CD4-positive, CD25-positive, alpha-beta regulatory T cell (primary cell): ENCODE results near the gene OR10S1. TPM values are rescaled to one million over a fixed set of nuclear protein-coding genes. Genes with fewer than 3 reads are reported as not detected.

ENCODE experiments used
- ATAC-seq, 2 donors: fragments of 150-1000 bp; cut with Tn5 transposase; one replicate each; pipeline ENCODE4 v1.10.0; 2021; ENCODE audit warnings: low read depth in 2 of 2, moderate number of reproducible peaks in 2 of 2, moderate library complexity in 1 of 2
- DNase-seq, 3 donors: peaks; one replicate each; pipeline versions ENCODE4 v3.0.0 to v3.0.0-alpha.2; 2012 to 2022; ENCODE audit warnings: mixed read lengths in 1 of 3
- H3K27ac ChIP-seq: one replicate; pipeline ENCODE4 v1.7.0; 2013; ENCODE audit warnings: mild to moderate bottlenecking, low read length; ENCODE audit not compliant: insufficient read depth, poor library complexity, severe bottlenecking
- H3K27me3 ChIP-seq: one replicate; pipeline ENCODE4 v1.7.0; 2013; ENCODE audit warnings: low read length; ENCODE audit not compliant: control insufficient read depth, insufficient read depth
- H3K36me3 ChIP-seq: one replicate; pipeline ENCODE4 v1.7.0; 2013; ENCODE audit warnings: mild to moderate bottlenecking, low read length, moderate library complexity; ENCODE audit not compliant: control insufficient read depth, insufficient read depth
- H3K4me1 ChIP-seq: 2 replicates; pipeline ENCODE4 v1.7.0; 2013; ENCODE audit warnings: mild to moderate bottlenecking, low read length; ENCODE audit not compliant: insufficient read depth, control insufficient read depth, poor library complexity, severe bottlenecking
- H3K4me3 ChIP-seq: one replicate; pipeline ENCODE4 v1.7.0; 2013; ENCODE audit warnings: low read depth, mild to moderate bottlenecking, low read length, moderate library complexity
- H3K9me3 ChIP-seq, 2 experiments: 1 replicate in 1 of 2; 2 replicates in 1 of 2; pipeline ENCODE4 v1.7.0; 2013; ENCODE audit warnings: low read length in 2 of 2, mild to moderate bottlenecking in 1 of 2, moderate library complexity in 1 of 2; ENCODE audit not compliant: control insufficient read depth in 2 of 2
- H3K27ac Mint-ChIP-seq, 3 donors: one replicate each; pipeline ENCODE4 v1.8.0; 2020 to 2022; ENCODE audit warnings: mild to moderate bottlenecking in 3 of 3, mixed read lengths in 3 of 3, moderate library complexity in 2 of 3
- H3K27me3 Mint-ChIP-seq: one replicate; pipeline ENCODE4 v1.8.0; 2022; ENCODE audit warnings: mild to moderate bottlenecking, mixed read lengths
- H3K36me3 Mint-ChIP-seq: one replicate; pipeline ENCODE4 v1.8.0; 2020; ENCODE audit warnings: mixed read lengths
- H3K4me1 Mint-ChIP-seq, 4 donors: one replicate each; pipeline ENCODE4 v1.8.0; 2020 to 2022; ENCODE audit warnings: mixed read lengths in 4 of 4, mild to moderate bottlenecking in 1 of 4
- H3K4me3 Mint-ChIP-seq, 4 donors: one replicate each; pipeline ENCODE4 v1.8.0; 2020 to 2022; ENCODE audit warnings: mild to moderate bottlenecking in 4 of 4, mixed read lengths in 4 of 4, moderate library complexity in 3 of 4
- H3K9me3 Mint-ChIP-seq, 7 donors: one replicate each; pipeline ENCODE4 v1.8.0; 2020 to 2022; ENCODE audit warnings: mixed read lengths in 7 of 7, mild to moderate bottlenecking in 3 of 7, moderate library complexity in 2 of 7
- polyA plus RNA-seq, 4 donors: library from polyadenylated mRNA; unstranded; fragments of 300-500 nt; fragmentation: Illumina TruSeq; gene quantifications; one replicate each; pipeline ENCODE4 v1.2.3, GENCODE V29; 2021
- total RNA-seq: library from RNA; stranded (reverse); gene quantifications from one replicate; pipeline ENCODE4 v1.2.3, GENCODE V29; 2022

Gene OR10S1
- total and polyA plus RNA-seq, 5 donors from 2014 or later, result not detected

DNA sequence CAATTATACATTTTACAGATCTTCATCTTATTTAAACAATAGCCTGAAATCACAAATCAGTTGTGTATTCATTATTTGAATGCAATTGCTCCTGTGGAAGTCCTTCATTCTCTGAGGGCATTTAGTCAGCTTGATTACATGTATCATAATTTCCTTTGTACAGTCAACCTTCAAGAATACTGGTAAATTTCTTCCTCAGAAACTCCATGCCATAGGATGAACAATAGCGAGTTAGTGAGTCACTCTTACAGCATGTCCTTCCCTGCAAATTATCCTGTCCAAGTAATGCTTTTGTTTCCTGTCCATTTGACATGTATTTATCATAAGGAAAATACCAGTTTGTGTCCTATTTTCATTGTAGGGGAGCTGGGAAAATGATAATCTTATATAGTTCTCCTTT, 3.8 kb downstream of the OR10S1 start:
- H3K4me1 ChIP-seq, result no peaks in the 10 kb centered on the region
- H3K27me3 ChIP-seq, result no peaks in the 10 kb centered on the region
- Mint-ChIP-seq H3K27me3 (no peaks in the 10 kb centered on the region), H3K36me3 (no peaks in the 10 kb centered on the region), H3K9me3 (peaks cover 0 to 5% (median 2%) of the 10 kb centered on the region in 7 donors), H3K4me1 (no peaks in the 10 kb centered on the region), H3K4me3 (no peak overlapping the region), H3K27ac (no peak overlapping the region)
- no peak for DNase-seq
- no peak overlapping the region for H3K4me3 ChIP-seq
- no peak overlapping the region for H3K27ac ChIP-seq
- H3K36me3 ChIP-seq, result no peaks in the 10 kb centered on the region
- no peaks in the 10 kb centered on the region for H3K9me3 ChIP-seq
- no peak for ATAC-seq

DNA sequence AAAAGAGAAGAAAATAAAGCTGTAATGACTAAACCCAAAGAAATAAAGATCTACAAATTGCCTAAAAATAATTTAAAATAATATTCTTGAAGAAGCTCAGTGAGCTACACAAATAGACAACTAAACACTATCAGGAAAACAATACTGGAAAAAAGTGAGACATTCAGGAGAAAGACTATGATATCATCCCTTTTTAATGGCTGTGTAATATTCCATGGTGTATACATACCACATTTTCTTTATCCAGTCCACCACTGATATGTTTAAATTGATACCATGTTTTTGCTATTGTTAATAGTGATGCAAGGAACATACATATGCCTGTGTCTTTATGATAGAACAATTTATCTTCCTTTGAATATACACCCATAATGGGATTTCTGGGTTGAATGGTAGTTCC, 20.8 kb downstream of the OR10S1 start:
- no peak overlapping the region for H3K27ac ChIP-seq
- Mint-ChIP-seq H3K9me3 (peaks cover 0 to 8% (median 3%) of the 10 kb centered on the region in 7 donors), H3K4me1 (no peaks in the 10 kb centered on the region), H3K4me3 (no peak overlapping the region), H3K36me3 (no peaks in the 10 kb centered on the region), H3K27me3 (no peaks in the 10 kb centered on the region), H3K27ac (no peak overlapping the region)
- no peaks in the 10 kb centered on the region for H3K9me3 ChIP-seq
- no peak overlapping the region for H3K4me3 ChIP-seq
- DNase-seq (no peak), ATAC-seq (no peak)
- H3K27me3 ChIP-seq, result no peaks in the 10 kb centered on the region
- H3K4me1 ChIP-seq, result no peaks in the 10 kb centered on the region
- no peaks in the 10 kb centered on the region for H3K36me3 ChIP-seq

DNA sequence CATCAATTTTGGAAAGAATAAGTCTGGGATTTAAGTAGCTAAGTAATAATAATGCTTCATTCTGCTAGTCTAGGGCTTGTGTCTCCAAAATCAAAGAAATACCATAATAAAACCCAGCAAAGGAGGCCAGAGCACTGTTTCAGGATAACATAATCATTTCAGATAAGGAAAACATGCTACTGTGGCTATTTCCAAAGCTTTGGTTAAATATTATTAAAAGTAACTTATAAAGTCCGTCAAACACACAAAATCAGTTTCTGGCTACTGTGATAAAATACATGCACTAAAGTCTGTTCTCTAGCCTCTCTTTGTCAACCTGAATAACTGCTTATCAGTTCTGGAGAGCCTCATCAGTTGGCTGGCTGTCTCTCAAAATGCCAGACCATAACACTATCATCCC, 32.4 kb downstream of the OR10S1 start:
- no peaks in the 10 kb centered on the region for H3K4me1 ChIP-seq
- Mint-ChIP-seq H3K36me3 (no peaks in the 10 kb centered on the region), H3K27ac (no peak overlapping the region), H3K27me3 (no peaks in the 10 kb centered on the region), H3K4me1 (no peaks in the 10 kb centered on the region), H3K9me3 (peaks cover 0 to 7% (median 0%) of the 10 kb centered on the region in 7 donors), H3K4me3 (no peak overlapping the region)
- no peaks in the 10 kb centered on the region for H3K27me3 ChIP-seq
- no peaks in the 10 kb centered on the region for H3K9me3 ChIP-seq
- no peak overlapping the region for H3K4me3 ChIP-seq
- ATAC-seq, result no peak
- no peaks in the 10 kb centered on the region for H3K36me3 ChIP-seq
- no peak overlapping the region for H3K27ac ChIP-seq
- DNase-seq, result no peak

DNA sequence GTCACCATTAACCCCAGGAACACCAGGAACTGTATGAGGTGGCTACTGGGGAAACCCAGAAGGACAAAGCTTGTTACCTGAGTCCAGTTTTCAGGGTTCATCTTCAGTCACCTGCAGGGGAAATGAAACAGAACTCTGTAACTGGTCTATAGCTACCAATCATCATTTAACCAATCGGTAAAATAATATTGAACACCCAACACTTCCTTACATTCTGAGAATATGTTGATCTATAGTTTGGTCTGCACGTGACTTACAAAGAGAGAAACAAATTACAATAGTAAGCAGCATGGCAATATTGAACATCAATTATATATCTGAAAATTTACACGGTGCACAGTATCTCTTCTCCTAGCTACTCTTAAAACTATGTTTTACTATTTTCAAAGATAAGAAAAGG, 33.8 kb downstream of the OR10S1 start, which contains the start of gene OR6T1:
Gene OR6T1 (minus strand): TSS at position 101 of the 400 bp plus-strand sequence. CDS start 0 bp downstream, at position 101.
- peaks cover 0 to 10% (median 0%) of the 10 kb centered on the region in 7 donors for H3K9me3 Mint-ChIP-seq
- no peaks in the 10 kb centered on the region for H3K4me1 ChIP-seq
- H3K27me3 ChIP-seq, result no peaks in the 10 kb centered on the region
- H3K36me3 Mint-ChIP-seq, result no peaks in the 10 kb centered on the region
- H3K4me3 ChIP-seq, result no peak within 1 kb of the TSS
- H3K27ac Mint-ChIP-seq, result no peak within 1 kb of the TSS
- no peaks in the 10 kb centered on the region for H3K27me3 Mint-ChIP-seq
- no peak within 1 kb of the TSS for H3K27ac ChIP-seq
- no peak for ATAC-seq
- H3K9me3 ChIP-seq, result no peaks in the 10 kb centered on the region
- H3K36me3 ChIP-seq, result no peaks in the 10 kb centered on the region
- no peaks in the 10 kb centered on the region for H3K4me1 Mint-ChIP-seq
- H3K4me3 Mint-ChIP-seq, result no peak within 1 kb of the TSS
- no peak for DNase-seq

DNA sequence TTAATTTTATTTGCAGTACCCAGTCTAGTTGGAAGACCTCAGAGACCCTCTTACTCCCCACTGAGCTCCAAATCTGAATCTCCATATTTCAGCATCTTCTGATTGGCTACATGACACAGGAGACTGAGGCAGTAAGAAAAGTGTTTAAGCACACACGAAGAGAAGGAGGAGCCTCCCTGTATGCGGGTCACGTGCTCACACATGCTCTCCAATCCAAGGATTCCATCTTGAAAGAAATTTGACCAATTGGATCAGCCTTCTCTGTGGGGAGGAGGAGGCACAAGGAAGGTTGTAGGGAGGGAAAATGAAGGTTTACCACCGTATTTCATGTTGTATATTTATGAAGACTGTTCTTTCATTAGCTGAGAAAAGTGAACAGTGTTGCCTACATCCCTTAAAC, 35.2 kb downstream of the OR10S1 start:
- Histone ChIP-seq H3K4me1 (no peaks in the 10 kb centered on the region), H3K36me3 (no peaks in the 10 kb centered on the region), H3K4me3 (no peak overlapping the region), H3K27ac (no peak overlapping the region), H3K27me3 (no peaks in the 10 kb centered on the region), H3K9me3 (no peaks in the 10 kb centered on the region)
- Mint-ChIP-seq H3K4me3 (no peak overlapping the region), H3K36me3 (no peaks in the 10 kb centered on the region), H3K27ac (no peak overlapping the region), H3K4me1 (no peaks in the 10 kb centered on the region), H3K9me3 (peaks cover 0 to 10% (median 2%) of the 10 kb centered on the region in 7 donors), H3K27me3 (no peaks in the 10 kb centered on the region)
- DNase-seq (no peak), ATAC-seq (no peak)

DNA sequence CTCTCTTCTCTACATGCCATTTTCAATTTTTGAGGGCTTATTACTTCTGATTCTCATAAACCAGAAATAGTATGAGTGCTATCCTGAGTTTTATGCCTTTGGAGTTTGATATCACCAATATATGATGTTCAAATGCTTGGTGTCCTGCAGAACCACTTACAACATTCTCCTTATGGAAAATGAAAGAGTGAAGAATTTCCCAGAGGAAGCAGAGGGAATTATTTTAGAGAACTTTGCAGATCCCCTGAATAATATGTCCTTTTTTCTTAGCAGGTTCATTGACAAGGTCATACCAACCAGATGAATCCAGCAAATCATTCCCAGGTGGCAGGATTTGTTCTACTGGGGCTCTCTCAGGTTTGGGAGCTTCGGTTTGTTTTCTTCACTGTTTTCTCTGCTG, 38.3 kb downstream of the OR10S1 start, which contains the start of gene OR4D5:
Gene OR4D5 (plus strand): TSS at position 301 of the 400 bp plus-strand sequence. CDS start 0 bp downstream, at position 301.
- Histone ChIP-seq H3K27me3 (no peaks in the 10 kb centered on the region), H3K9me3 (no peaks in the 10 kb centered on the region), H3K27ac (no peak within 1 kb of the TSS), H3K4me1 (no peaks in the 10 kb centered on the region), H3K4me3 (no peak within 1 kb of the TSS), H3K36me3 (no peaks in the 10 kb centered on the region)
- H3K9me3 Mint-ChIP-seq, result peaks cover 0 to 10% (median 2%) of the 10 kb centered on the region in 7 donors
- no peaks in the 10 kb centered on the region for H3K36me3 Mint-ChIP-seq
- DNase-seq, result no peak
- no peak within 1 kb of the TSS for H3K27ac Mint-ChIP-seq
- no peaks in the 10 kb centered on the region for H3K4me1 Mint-ChIP-seq
- H3K27me3 Mint-ChIP-seq, result no peaks in the 10 kb centered on the region
- no peak for ATAC-seq
- H3K4me3 Mint-ChIP-seq, result no peak within 1 kb of the TSS

Other genes with a start within 250 kb of the OR10S1 start
- gene ZNF202, start 236.1 kb downstream of the OR10S1 start, total RNA-seq, result 14.6 TPM
- gene ZNF202, start 236.1 kb downstream of the OR10S1 start, polyA plus RNA-seq, result 1 to 10 TPM; 5.9 to 8.2 (median 7.2) TPM
- gene OR6X1, start 223.3 kb downstream of the OR10S1 start, total RNA-seq, result not detected
- gene OR6X1, start 223.3 kb downstream of the OR10S1 start, polyA plus RNA-seq, result not detected
- not detected for gene OR6M1, start 171.4 kb downstream of the OR10S1 start, total RNA-seq
- not detected for gene OR6M1, start 171.4 kb downstream of the OR10S1 start, polyA plus RNA-seq
- gene TMEM225, start 92.1 kb downstream of the OR10S1 start, total RNA-seq, result not detected
- gene TMEM225, start 92.1 kb downstream of the OR10S1 start, polyA plus RNA-seq, result not detected
- not detected for gene OR8D4, start 75.6 kb downstream of the OR10S1 start, total RNA-seq
- not detected for gene OR8D4, start 75.6 kb downstream of the OR10S1 start, polyA plus RNA-seq
- gene OR4D5, start 38.2 kb downstream of the OR10S1 start, total RNA-seq, result not detected
- not detected for gene OR4D5, start 38.2 kb downstream of the OR10S1 start, polyA plus RNA-seq
- gene OR6T1, start 33.9 kb downstream of the OR10S1 start, total RNA-seq, result not detected
- gene OR6T1, start 33.9 kb downstream of the OR10S1 start, polyA plus RNA-seq, result not detected
- gene OR10G6, start 17.4 kb upstream of the OR10S1 start, total RNA-seq, result not detected
- not detected for gene OR10G6, start 17.4 kb upstream of the OR10S1 start, polyA plus RNA-seq
- gene OR10G4, start 35.2 kb upstream of the OR10S1 start, total RNA-seq, result not detected
- gene OR10G4, start 35.2 kb upstream of the OR10S1 start, polyA plus RNA-seq, result not detected
- gene OR10G9, start 45.2 kb upstream of the OR10S1 start, total RNA-seq, result not detected
- gene OR10G9, start 45.2 kb upstream of the OR10S1 start, polyA plus RNA-seq, result not detected
- gene OR10G8, start 49.0 kb upstream of the OR10S1 start, total RNA-seq, result not detected
- gene OR10G8, start 49.0 kb upstream of the OR10S1 start, polyA plus RNA-seq, result not detected
- gene OR10G7, start 63.5 kb upstream of the OR10S1 start, total RNA-seq, result not detected
- gene OR10G7, start 63.5 kb upstream of the OR10S1 start, polyA plus RNA-seq, result not detected
- 6.9 TPM for gene VWA5A, start 137.7 kb upstream of the OR10S1 start, total RNA-seq
- gene VWA5A, start 137.7 kb upstream of the OR10S1 start, polyA plus RNA-seq, result 10 to 100 TPM; 16.6 to 24.5 (median 19.0) TPM
- not detected for gene OR10D3, start 205.6 kb upstream of the OR10S1 start, total RNA-seq
- gene OR10D3, start 205.6 kb upstream of the OR10S1 start, polyA plus RNA-seq, result not detected